ENCODE measurements around the gene CASKIN1. TPM values are rescaled to one million over a fixed set of nuclear protein-coding genes. Genes with fewer than 3 reads are reported as not detected.

CASKIN1 gene
- total and polyA plus RNA-seq, 2 of the 8 experiments (the other 6 are each of a cell fraction or from before 2014, with no cell fraction given): 1.2 to 6.4 TPM

DNA sequence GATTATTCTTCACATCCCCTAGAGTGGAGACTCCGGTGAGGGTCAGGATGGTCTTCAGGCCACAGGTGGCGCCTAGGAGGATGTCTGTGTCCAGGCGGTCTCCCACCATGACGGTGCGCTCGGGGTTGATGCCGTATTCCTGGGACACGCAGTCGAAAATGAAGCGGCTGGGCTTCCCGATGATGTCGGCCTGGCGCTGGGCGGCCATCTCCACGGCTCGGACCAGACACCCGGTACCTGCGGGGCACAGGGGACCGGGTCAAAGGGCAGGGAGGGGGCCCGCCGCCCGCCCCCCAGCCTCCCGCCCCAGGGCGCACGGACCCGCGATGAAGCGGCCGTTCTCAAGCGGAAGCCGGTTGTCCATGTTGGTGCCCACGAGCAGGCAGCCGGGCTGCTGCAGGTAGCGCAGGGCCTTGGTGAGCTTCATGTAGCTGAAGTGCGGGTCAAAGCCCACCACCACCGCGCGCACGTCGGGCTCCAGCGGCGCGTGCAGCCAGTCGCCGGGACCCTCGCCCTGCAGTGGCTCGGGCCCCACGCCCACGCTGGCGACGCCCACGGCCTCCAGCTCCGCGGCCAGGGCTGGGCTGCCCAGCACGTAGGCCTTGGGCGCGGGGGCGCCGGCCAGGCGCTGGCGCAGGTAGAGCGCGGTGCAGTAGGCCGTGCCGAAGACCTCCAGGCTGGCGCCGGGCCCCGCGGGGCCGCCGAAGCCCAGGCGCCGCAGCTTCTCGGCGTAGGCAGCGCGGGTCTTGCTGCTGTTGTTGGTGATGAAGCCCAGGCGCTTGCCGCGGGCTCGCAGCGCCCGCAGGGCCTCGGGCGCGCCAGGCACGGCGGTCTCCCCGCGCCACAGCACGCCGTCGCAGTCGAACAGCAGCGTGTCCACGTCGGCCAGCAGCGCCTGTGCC lies 17.7 kb upstream of the CASKIN1 start (continued):
- TF ChIP-seq RBBP5 (IDR thresholded peaks at IDR 0.05; ENCODE audit: borderline replicate concordance, low read depth, low read length): peak; percentile 15; the same call in 1 of the 2 replicates

Data from H1 (cell line).